Stimulated activated CD4-positive, alpha-beta T cell treated with anti-CD3 and anti-CD28 coated beads, Interleukin-4, amount 100 ng/mL, for 24 hours (primary cell): ENCODE results near the gene NAALADL2.
"Not testable (repeated sequence)": the region's sequence is repeated elsewhere in the genome, so short reads cannot be mapped to it uniquely, and the experiment has no call there.

Experiments used
- DNase-seq: peaks from one replicate; pipeline ENCODE4 v3.0.0-alpha.2; 2020

NAALADL2 gene

GRCh38 chr3:175077216-175077615, 218.1 kb downstream of the NAALADL2 start:
- no peak for DNase-seq

DNA sequence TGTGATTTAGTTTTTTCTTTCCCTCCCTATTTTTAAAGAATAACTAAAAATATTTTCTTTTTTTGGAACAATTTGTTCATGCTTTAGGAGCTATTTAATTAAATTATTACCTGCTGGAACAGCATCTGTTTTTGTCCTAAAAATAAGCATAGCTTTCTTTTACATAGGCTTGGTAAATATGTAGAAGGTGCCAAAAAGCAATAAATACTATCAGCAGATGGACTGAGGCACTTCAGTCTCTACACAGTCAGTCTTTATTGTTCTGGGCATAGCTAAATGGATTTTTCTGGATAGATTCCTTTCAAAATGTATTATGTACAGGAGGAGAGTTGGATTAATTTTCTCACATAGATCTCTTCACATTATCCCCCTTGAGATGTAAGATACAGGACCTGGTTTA, 223.5 kb downstream of the NAALADL2 start:
- DNase-seq: no peak

- not testable (repeated sequence) for DNase-seq
Measured at GRCh38 chr3:175087128-175087527, 228.0 kb downstream of the NAALADL2 start.

DNA sequence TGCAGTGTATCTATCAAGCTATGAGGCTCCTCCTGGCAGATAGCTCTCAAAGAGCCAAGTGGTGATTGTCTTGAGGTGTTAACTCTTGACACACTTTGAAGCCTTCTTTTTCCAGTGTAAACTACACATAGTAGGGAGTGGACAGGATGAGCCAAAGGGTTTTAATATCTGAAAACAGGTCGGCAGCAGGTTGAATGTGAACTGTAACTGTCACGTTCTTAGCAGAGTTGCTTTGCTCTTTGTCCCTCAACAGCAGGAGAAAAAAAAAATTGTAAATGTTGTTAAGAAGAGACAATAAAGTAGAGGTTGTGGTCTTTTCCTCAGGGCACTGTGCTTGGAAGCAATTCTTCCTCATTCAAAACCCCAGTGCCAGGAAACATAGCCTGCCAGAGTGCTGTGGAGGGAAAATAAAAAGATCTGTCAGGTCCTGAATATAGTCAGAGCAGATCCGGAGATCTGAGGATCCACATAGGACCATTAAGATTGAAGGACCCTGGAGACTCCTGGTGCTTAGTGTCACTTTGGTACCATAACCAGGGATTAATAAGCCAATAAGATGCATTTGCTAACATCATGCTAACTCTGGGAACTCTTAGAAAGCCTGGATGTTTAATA, 229.7 kb downstream of the NAALADL2 start:
- DNase-seq: no peak

DNA sequence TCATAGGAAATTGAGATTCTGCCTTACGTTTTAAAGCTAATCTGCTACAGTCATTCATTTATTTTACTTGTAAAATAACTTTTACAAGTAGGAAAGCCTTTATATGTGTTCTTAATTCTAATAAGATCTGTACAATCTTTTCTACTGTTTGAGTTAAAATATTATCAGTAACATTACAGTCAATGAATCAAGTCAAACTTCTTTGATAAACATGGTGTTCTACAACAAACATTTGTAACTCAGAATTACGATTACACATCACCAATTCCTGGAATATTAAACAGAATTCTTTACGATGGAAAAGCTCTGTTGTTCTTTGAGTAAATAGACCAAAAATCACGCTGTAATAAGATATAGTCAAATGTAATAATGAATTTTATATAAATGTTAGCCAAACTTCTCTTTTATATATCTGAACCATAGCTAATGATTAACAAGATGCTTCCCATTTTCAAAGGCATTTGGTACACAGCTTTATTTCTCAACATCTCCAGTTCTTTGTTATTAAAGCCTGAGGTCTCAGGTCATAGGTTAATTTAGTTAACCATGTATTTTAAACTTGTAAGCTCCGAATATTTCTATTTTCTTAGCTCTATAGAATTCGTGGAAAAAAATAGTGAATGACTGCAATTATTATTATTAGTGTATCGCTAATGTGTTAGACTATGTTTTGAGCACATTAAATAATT, 232.4 kb downstream of the NAALADL2 start:
- no peak for DNase-seq

DNA sequence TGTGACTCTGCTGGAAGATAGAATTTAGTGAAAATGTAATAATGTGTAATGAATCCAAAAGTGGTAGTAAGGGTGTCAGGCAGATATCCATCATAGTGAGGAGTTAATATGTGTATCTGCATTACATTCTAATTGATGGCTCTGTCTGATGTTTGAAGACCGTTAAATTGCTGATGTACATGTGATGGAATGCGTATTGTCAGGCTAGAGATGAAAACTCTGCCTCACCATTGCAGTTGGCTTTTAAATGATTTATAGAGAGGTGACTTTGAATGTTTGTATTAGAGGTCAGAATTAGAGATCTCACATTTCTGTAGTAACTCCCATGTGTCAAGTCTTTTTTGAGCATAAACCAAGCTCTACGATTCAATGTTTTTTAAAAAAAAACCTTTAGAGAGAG, 234.6 kb downstream of the NAALADL2 start:
- no peak for DNase-seq

- DNase-seq: no peak
Measured at GRCh38 chr3:175094344-175094743, 235.2 kb downstream of the NAALADL2 start.

DNA sequence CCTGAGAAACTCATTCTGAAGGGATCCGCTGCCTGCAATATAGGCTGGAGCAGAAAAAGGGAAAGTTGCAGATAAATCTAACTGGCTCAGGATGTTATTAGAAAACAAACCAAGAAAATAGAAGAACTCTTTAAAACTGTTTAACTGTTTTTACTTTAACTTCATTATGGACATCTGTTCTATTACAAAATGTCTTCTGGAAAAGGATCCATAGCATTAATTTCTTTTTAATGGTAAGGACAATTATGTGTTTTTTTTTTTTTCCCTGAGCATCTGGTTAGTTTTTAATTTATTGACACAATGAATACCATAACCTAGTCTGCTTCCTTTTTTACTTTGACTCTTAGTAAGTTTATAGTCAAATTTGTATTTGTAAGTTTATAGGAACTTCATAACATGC, 239.5 kb downstream of the NAALADL2 start:
- no peak for DNase-seq

- no peak for DNase-seq
Measured at GRCh38 chr3:175102161-175102560, 243.0 kb downstream of the NAALADL2 start.

DNA sequence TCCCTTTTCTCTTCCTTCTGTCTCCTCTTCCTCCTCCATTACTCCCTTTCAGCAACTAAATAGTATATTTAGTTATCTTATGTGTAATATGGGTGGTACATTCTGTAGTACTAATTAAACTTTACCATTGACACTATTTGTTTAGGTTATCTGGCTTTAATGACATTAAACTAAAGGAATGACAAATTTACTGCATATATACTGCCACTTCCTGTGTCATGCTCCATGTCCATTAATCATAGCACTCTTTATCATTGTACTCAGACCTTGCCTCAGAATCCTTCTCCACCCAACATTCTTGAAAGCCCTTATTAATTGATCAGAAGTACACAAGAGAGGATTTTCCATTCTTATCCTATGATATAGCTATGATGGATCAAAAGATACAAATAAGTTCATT, 244.2 kb downstream of the NAALADL2 start:
- no peak for DNase-seq

DNA sequence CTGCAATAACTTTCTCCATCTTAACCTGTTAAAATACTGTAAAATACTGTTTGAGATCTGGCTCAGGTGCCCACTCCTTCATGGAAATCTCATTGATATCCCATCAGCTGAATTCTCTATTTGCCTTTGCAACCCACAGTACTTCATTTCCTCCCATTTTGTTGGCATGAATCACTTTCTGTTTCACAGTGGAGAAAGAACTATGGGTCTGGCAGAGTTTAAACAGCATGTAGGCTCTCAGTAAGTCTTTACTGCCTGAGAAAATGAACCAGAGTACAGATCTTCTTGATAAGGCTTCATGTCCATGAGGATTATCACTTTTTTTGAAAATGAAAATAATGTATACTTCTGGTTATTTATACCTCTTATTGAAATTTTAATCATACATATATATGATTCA, 245.9 kb downstream of the NAALADL2 start:
- no peak for DNase-seq

DNA sequence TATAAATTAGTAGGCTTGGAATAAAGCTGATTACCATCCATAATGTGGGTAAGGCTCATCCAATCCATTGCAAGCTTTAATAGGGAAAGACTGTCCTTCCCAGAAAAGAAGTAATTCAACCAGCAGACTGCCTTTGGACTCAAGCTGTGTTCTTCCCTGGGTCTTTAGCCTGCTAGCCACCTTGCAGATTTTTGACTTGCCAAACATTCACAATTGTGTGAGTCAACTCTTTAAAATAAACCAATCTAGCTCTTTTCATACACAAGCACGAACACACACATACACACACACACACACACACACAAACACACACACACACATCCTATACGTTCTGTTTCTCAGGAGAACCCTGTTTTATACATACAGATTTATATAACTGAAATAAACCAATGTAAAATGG, 248.1 kb downstream of the NAALADL2 start:
- DNase-seq: no peak

GRCh38 chr3:175107995-175108394, 248.9 kb downstream of the NAALADL2 start:
- no peak for DNase-seq

DNA sequence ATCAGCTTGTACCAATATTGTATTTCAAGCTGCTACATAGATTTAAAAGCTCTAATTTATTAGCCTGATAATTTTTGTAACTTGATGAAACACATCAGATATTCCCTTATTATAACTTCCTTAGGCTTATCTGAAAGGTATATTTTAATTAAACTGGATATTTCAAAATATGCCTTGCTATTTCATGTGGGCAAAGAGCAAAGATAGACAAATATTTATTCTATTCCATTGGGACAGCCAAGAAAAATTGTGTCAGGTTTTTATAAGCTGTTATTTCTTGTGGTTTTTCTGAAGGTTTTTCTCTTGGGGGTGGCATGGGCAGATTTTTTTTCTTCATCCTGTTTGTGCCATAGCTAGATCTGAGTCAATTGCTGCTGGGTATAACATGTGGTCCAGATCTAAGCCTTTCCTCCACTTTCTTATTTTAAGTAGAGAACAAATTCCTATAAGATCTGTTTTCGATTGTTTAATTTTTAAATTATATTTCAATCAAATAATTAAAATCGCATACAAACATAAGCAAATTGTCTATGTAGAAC, 249.5 kb downstream of the NAALADL2 start:
- no peak for DNase-seq

DNA sequence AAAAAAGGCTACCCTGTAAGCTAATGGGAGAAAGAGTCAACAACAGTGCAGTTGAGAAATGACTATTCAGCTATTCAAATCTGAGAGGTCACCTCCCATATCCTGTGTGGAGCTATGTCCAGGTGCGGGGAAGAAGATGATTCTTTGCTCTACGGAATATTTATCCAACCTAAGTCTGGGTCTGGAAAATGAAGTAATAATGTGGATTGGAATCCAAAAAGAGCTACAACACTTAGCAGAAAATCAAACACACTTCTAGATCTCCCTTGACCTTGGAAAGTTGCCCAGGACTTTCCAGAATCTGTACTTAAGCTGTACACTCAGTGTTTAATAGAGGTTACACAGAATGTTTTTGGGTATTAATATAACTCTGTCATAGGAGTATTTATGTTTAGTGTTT, 251.9 kb downstream of the NAALADL2 start:
- DNase-seq: no peak

DNA sequence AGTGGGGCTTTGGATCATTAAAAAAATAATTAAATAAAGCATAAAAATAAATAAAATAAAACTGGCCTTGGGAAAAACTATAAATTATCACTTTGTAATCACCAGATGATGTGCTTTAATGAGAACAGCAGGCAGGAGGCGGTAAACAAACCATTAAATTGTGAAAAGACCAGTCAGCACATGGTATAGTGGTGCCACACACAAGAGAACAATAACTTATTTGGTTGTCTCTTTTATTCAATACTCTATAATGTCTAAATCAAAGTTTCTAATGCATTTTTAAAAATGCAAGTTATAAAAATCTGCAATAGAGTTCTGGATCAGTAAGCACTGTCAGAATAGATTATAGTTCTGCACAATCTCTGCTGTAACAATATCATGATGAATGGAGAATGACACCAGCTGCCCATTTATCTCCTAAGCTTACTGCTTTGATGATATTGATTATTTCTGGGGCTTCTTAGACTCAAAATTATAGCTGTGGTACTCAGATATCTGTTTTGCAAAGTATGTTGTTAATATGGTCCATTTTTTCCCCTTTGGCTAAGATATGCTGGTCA, 259.3 kb downstream of the NAALADL2 start:
- no peak for DNase-seq

GRCh38 chr3:175121225-175121624, 262.1 kb downstream of the NAALADL2 start:
- DNase-seq: no peak

DNA sequence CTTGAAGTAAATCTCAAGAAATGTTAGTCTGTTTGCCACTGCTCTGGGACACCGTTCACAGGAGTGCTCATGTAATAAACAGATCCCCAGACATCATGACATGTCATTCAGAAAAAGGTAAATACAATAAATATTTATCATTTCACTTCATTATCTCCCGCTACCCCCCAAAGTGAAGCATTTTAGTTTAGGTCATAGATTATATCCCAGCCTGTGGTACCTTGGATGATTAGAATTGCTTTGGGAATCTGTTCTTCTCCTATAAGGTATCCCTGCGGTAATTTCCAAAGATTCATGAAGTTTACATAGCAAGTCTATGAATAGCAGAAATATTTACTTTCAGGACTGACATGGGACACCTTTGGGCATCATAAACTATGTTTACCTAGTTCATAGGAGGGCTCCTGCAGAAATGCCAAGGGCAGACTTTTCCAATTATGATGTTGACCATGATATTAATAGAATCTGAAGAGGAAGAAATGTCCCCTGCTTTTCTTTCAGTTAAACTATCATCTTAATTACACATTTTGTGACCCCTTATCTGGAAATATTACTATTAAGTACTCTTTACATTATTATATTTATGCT, 268.0 kb downstream of the NAALADL2 start:
- DNase-seq: no peak

- DNase-seq: no peak
Measured at GRCh38 chr3:175129126-175129525, 270.0 kb downstream of the NAALADL2 start.

DNA sequence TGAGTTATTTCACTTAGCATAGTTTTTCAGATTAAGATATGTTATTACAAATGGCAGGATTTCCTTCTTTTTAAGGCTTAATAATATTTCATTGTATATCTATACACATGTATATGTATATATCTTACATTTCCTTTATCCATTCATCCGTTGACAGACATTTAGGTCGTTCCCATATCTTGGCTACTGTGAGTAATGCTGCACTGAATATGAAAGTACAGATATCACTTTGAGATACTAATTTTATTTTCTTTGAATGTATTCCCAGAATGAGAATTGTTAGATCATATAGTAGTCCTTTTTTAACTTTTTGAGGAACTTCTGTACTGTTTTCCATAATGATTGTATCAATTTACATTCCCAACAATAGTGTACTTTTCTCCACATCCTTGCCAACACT, 270.4 kb downstream of the NAALADL2 start:
- DNase-seq: no peak

- not testable (repeated sequence) for DNase-seq
Measured at GRCh38 chr3:175131866-175132265, 272.7 kb downstream of the NAALADL2 start.

- not testable (repeated sequence) for DNase-seq
Measured at GRCh38 chr3:175132706-175133105, 273.6 kb downstream of the NAALADL2 start.

- DNase-seq: no peak
Measured at GRCh38 chr3:175144368-175144767, 285.2 kb downstream of the NAALADL2 start.

DNA sequence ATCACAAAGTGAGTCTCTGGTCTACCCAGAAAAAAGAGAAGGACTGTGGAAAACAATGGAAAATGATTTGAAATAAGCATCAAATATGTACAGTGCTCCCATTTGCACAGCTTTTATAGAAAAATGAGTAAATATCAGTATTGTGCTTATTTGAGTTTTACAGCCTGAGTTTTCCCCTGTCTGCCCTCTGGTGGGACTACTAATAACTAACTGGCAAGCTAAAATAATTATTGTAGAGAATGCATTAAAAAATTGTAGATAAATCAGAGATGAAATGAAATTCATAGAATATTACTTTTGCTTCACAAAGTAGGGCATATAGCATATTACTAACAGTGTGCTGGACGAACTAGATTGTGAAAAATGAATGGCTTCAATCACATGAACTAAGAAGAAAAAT, 287.1 kb downstream of the NAALADL2 start:
- no peak for DNase-seq
